ENCODE results near the gene TOX3. TPM values are rescaled to one million over a fixed set of nuclear protein-coding genes. Genes with fewer than 3 reads are reported as not detected.

Gene TOX3
- total and polyA plus RNA-seq, 2 donors (not counting 3 experiments of a cell fraction or from before 2014, with no cell fraction given), result not detected

GRCh38 chr16:52592778-52593177 is 45.8 kb upstream of the TOX3 start:
- dilution Hi-C loops (cut with MboI; ENCODE audit: extremely low pct_ligation_motif_present, low sequenced_read_pairs), result no loop called here

GRCh38 chr16:52591934-52592592 is 45.1 kb upstream of the TOX3 start:
- Histone ChIP-seq H3K27ac (ENCODE audit: insufficient read depth, low read depth, low read length) (no peak overlapping the region), H2AFZ (ENCODE audit: low read depth, low read length) (no peak overlapping the region), H3K4me2 (ENCODE audit: insufficient read depth, low read length) (no peak overlapping the region), H3K4me3 (replicated peaks in 1 of 3; ENCODE audit: insufficient read depth in 1 of 3, low read depth in 1 of 3, low read length in 3 of 3) (no peak overlapping the region), H4K20me1 (replicated peaks; ENCODE audit: control insufficient read depth, extremely low read depth, insufficient read depth, low read length) (no peaks in the 10 kb centered on the region), H3K4me1 (ENCODE audit: control insufficient read depth, extremely low read depth, insufficient read depth, low read length) (no peaks in the 10 kb centered on the region), H3K79me2 (ENCODE audit: control insufficient read depth, insufficient read depth, low read length) (no peaks in the 10 kb centered on the region), H3K27me3 (ENCODE audit: control insufficient read depth in 2 of 2, insufficient read depth in 2 of 2, low read length in 2 of 2) (no peaks in the 10 kb centered on the region), H3K36me3 (ENCODE audit: control insufficient read depth in 2 of 2, extremely low read depth in 1 of 2, insufficient read depth in 2 of 2, low read length in 2 of 2) (no peaks in the 10 kb centered on the region), H3K9ac (replicated peaks; ENCODE audit: extremely low read depth, insufficient read depth, low read length) (no peak overlapping the region), H3K9me3 (replicated peaks; ENCODE audit: control insufficient read depth, insufficient read depth, low read length) (peaks cover 4% of the 10 kb centered on the region), H3K9me1 (replicated peaks; ENCODE audit: control insufficient read depth, extremely low read depth, insufficient read depth, low read length) (no peaks in the 10 kb centered on the region)
- TF ChIP-seq JUN (IDR thresholded peaks at IDR 0.05; ENCODE audit: borderline replicate concordance, insufficient read depth, insufficient read length, low read depth), result no peak
- no peak for TF ChIP-seq MAX (IDR thresholded peaks at IDR 0.05; ENCODE audit: insufficient read depth, insufficient read length)
- TF ChIP-seq MYC (IDR thresholded peaks at IDR 0.05; ENCODE audit: low read depth, low read length), result no peak
- TF ChIP-seq POLR2A (IDR thresholded peaks at IDR 0.05; ENCODE audit: low read depth, low read length), result no peak
- no peak for TF ChIP-seq CTCF (IDR thresholded peaks at IDR 0.05; ENCODE audit: extremely low read depth in 1 of 2, insufficient read depth in 1 of 2, low read depth in 1 of 2, low read length in 2 of 2)
- no peak for TF ChIP-seq EZH2 (IDR thresholded peaks at IDR 0.05; ENCODE audit: borderline replicate concordance, low read depth, low read length, severe bottlenecking)
- DNase-seq (ENCODE audit: low read depth, low spot score), result no peak
- intact Hi-C loops (cut with micrococcal nuclease), result no loop called here
- FAIRE-seq, result no peak
- CTCF ChIA-PET, result no interaction called here
- dilution Hi-C loops (cut with MboI; ENCODE audit: extremely low pct_ligation_motif_present, low sequenced_read_pairs), result no loop called here
- no TSS peak for BruUV-seq (replicated peaks)
- POLR2A ChIA-PET, result no interaction called here

More at GRCh38 chr16:52592778-52593177, 45.8 kb upstream of the TOX3 start:
- H3K4me1 ChIP-seq (ENCODE audit: control insufficient read depth, extremely low read depth, insufficient read depth, low read length), result no peaks in the 10 kb centered on the region
- FAIRE-seq, result no peak
- no peak for DNase-seq (ENCODE audit: low read depth, low spot score)
- H3K27me3 ChIP-seq (ENCODE audit: control insufficient read depth in 2 of 2, insufficient read depth in 2 of 2, low read length in 2 of 2), result no peaks in the 10 kb centered on the region
- no peak overlapping the region for H3K4me3 ChIP-seq (replicated peaks in 1 of 3; ENCODE audit: insufficient read depth in 1 of 3, low read depth in 1 of 3, low read length in 3 of 3)
- no TSS peak for BruUV-seq (replicated peaks)
- no peaks in the 10 kb centered on the region for H3K36me3 ChIP-seq (ENCODE audit: control insufficient read depth in 2 of 2, extremely low read depth in 1 of 2, insufficient read depth in 2 of 2, low read length in 2 of 2)
- no peak overlapping the region for H2AFZ ChIP-seq (ENCODE audit: low read depth, low read length)
- ChIA-PET CTCF (no interaction called here), POLR2A (no interaction called here)
- no peaks in the 10 kb centered on the region for H3K9me1 ChIP-seq (replicated peaks; ENCODE audit: control insufficient read depth, extremely low read depth, insufficient read depth, low read length)
- peaks cover 4% of the 10 kb centered on the region for H3K9me3 ChIP-seq (replicated peaks; ENCODE audit: control insufficient read depth, insufficient read depth, low read length)
- no peak for TF ChIP-seq FOS (IDR thresholded peaks at IDR 0.05; ENCODE audit: borderline replicate concordance, insufficient read depth, low read length)
- no peak for TF ChIP-seq GATA2 (IDR thresholded peaks at IDR 0.05; ENCODE audit: insufficient read depth, insufficient read length, low read depth, low read length)
- TF ChIP-seq POLR2AphosphoS5 (IDR thresholded peaks at IDR 0.05; ENCODE audit: insufficient read depth, low read depth, low read length), result no peak
- TF ChIP-seq EZH2 (IDR thresholded peaks at IDR 0.05; ENCODE audit: borderline replicate concordance, low read depth, low read length, severe bottlenecking), result no peak
- H3K4me2 ChIP-seq (ENCODE audit: insufficient read depth, low read length), result no peak overlapping the region
- H3K9ac ChIP-seq (replicated peaks; ENCODE audit: extremely low read depth, insufficient read depth, low read length), result no peak overlapping the region
- intact Hi-C loops (cut with micrococcal nuclease), result no loop called here
- H3K27ac ChIP-seq (ENCODE audit: insufficient read depth, low read depth, low read length), result no peak overlapping the region
- H4K20me1 ChIP-seq (replicated peaks; ENCODE audit: control insufficient read depth, extremely low read depth, insufficient read depth, low read length), result no peaks in the 10 kb centered on the region
- H3K79me2 ChIP-seq (ENCODE audit: control insufficient read depth, insufficient read depth, low read length), result no peaks in the 10 kb centered on the region
